Neural crest cell (in vitro differentiated cells): ENCODE results near the gene SLC7A4. TPM values are rescaled to one million over a fixed set of nuclear protein-coding genes. Genes with fewer than 3 reads are reported as not detected.
A peak's percentile ranks its signal among the peaks of the same experiment; 100 is the strongest.

Experiments used
- DNase-seq: peaks from one replicate; pipeline ENCODE4 v3.0.0; 2021; ENCODE audit warnings: low read depth, mixed read lengths, low spot score
- H3K27ac Mint-ChIP-seq: one replicate; pipeline ENCODE4 v1.8.0; 2021; ENCODE audit warnings: mild to moderate bottlenecking, mixed read lengths; ENCODE audit not compliant: unreplicated experiment
- H3K27me3 Mint-ChIP-seq: 2 replicates; pipeline ENCODE4 v1.8.0; 2021; ENCODE audit warnings: low read depth, mild to moderate bottlenecking, mixed read lengths
- H3K36me3 Mint-ChIP-seq: 2 replicates; pipeline ENCODE4 v1.8.0; 2021; ENCODE audit warnings: low read depth, mild to moderate bottlenecking, mixed read lengths
- H3K4me1 Mint-ChIP-seq: 2 replicates; pipeline ENCODE4 v1.8.0; 2021; ENCODE audit warnings: mixed read lengths
- H3K4me3 Mint-ChIP-seq: one replicate; pipeline ENCODE4 v1.8.0; 2021; ENCODE audit warnings: mild to moderate bottlenecking, mixed read lengths
- H3K9me3 Mint-ChIP-seq: 2 replicates; pipeline ENCODE4 v1.8.0; 2021; ENCODE audit warnings: mixed read lengths
- CTCF ChIP-seq: fragments of 200-600 bp; sonication (generic); conservative IDR thresholded peaks from 2 replicates; pipeline ENCODE4 v1.5.0; 2021; ENCODE audit warnings: antibody characterized with exemption, mild to moderate bottlenecking
- total RNA-seq: library from RNA; stranded (reverse); gene quantifications from 2 replicates; pipeline ENCODE4 v1.2.1, GENCODE V29; 2021

SLC7A4 gene
- total RNA-seq, 1 donor from 2014 or later, result 0.26 TPM

GRCh38 chr22:21028277-21029251 lies 3.8 kb downstream of the SLC7A4 start:
- Mint-ChIP-seq H3K4me1 (peaks cover 20% of the 10 kb centered on the region), H3K9me3 (no peaks in the 10 kb centered on the region), H3K36me3 (no peaks in the 10 kb centered on the region), H3K27ac (peak overlapping the region; percentile 94), H3K4me3 (no peak overlapping the region), H3K27me3 (no peaks in the 10 kb centered on the region)
- DNase-seq, result no peak
- TF ChIP-seq CTCF, result no peak

DNA sequence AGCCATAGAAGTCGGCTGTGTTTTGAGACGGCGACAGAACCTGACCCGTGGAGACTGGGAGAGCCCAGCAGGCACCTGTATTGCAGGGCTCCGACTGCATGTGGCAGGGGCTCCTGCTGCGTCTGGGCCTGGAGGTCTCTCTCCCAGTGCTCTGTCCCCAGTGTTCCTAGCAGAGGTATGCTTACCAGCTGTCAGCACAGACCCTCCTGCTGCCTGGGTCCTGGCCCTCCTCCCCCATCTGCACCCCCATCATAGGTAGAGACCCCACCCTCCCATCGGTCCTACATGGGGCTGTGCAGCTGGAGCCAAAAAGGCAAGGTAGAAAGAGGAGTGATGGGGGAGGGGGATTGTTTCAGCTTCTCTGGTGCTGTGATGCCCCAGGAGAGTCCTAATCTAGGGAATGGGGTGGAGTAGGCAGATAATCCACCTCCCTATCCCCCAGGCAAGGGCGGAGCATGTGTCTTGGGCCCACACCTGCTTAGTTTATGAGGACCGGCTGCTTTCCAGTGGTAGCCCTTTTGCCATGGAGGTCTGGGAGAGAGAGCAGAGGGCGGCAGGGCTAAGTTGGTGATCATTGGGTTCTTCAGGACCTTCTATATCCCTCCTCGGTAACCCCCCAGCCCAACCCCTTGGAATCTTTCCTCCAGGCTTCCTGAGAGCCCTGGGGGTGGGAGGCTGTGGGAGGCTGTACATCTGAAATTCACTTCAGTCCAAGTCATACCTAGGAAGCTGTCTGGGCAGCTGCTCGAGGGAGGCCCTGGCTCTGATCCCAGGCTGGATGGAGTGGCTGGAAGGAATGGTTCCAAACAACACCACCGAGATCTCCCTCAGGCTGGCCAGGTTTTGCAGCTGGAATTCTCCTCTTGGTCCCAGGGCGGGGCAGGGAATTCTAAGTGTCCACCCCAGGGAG lies 5.3 kb downstream of the SLC7A4 start:
- Mint-ChIP-seq H3K27me3 (no peaks in the 10 kb centered on the region), H3K9me3 (no peaks in the 10 kb centered on the region), H3K27ac (no peak overlapping the region), H3K36me3 (no peaks in the 10 kb centered on the region), H3K4me3 (no peak overlapping the region), H3K4me1 (peaks cover 12% of the 10 kb centered on the region)
- TF ChIP-seq CTCF, result no peak
- no peak for DNase-seq

DNA sequence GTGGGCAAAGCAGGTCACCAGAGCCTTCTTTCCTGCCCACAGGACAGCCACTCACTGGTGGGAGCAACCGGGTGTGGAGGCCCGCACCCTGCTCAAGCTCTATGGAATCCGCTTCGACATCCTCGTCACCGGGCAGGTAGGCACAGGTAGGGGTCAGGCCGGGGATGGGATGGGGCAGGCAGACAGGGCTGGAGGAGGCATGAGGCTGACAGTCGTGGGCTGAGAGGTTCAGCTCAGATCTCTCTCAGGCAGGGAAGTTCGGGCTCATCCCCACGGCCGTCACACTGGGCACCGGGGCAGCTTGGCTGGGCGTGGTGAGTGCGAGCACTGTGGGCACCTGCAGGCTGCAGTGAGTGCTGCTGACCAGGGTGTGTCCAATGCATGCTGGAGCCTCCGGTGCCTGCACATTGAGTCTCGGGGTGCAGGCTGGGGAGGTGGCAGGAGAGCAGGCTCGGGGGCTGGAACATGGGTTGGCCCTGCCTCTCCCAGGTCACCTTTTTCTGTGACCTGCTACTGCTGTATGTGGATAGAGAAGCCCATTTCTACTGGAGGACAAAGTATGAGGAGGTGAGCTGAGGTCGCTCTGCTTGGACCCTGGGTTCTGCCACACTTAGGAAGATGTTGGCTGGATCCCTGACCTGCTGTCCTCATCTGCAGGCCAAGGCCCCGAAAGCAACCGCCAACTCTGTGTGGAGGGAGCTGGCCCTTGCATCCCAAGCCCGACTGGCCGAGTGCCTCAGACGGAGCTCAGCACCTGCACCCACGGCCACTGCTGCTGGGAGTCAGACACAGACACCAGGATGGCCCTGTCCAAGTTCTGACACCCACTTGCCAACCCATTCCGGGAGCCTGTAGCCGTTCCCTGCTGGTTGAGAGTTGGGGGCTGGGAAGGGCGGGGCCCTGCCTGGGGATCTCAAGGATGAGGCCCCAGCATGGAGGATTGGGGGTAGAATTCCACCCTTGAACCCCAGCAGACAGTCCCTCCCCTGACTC lies 6.3 kb downstream of the SLC7A4 start:
- no peak overlapping the region for H3K4me3 Mint-ChIP-seq
- peaks cover 11% of the 10 kb centered on the region for H3K4me1 Mint-ChIP-seq
- H3K27ac Mint-ChIP-seq, result no peak overlapping the region
- no peak for DNase-seq
- H3K27me3 Mint-ChIP-seq, result no peaks in the 10 kb centered on the region
- H3K9me3 Mint-ChIP-seq, result no peaks in the 10 kb centered on the region
- no peak for TF ChIP-seq CTCF
- H3K36me3 Mint-ChIP-seq, result no peaks in the 10 kb centered on the region

- no peak overlapping the region for H3K27ac Mint-ChIP-seq
- no peaks in the 10 kb centered on the region for H3K36me3 Mint-ChIP-seq
- DNase-seq, result no peak
- H3K27me3 Mint-ChIP-seq, result no peaks in the 10 kb centered on the region
- no peaks in the 10 kb centered on the region for H3K9me3 Mint-ChIP-seq
- H3K4me3 Mint-ChIP-seq, result no peak overlapping the region
- peaks cover 8% of the 10 kb centered on the region for H3K4me1 Mint-ChIP-seq
- no peak for TF ChIP-seq CTCF
These were observed 7.1 kb downstream of the SLC7A4 start for GRCh38 chr22:21025266-21025665.
